ENCODE data around the gene WDR86.

The WDR86 gene

GRCh38 chr7:151391358-151391730, 18.5 kb downstream of the WDR86 start:
- DNase-seq (ENCODE audit: low read depth in 2 of 2), result no peak

GRCh38 chr7:151390598-151391357, 19.1 kb downstream of the WDR86 start:
- no peak for DNase-seq (ENCODE audit: low read depth in 2 of 2)

- DNase-seq (ENCODE audit: low read depth in 2 of 2), result no peak
Measured at GRCh38 chr7:151389768-151390597, 19.9 kb downstream of the WDR86 start.

- DNase-seq (ENCODE audit: low read depth in 2 of 2), result no peak
Measured at GRCh38 chr7:151389096-151389767, 20.6 kb downstream of the WDR86 start.

GRCh38 chr7:151388430-151388829, 21.4 kb downstream of the WDR86 start:
- DNase-seq (ENCODE audit: low read depth in 2 of 2), result no peak

GRCh38 chr7:151388007-151388297, 21.9 kb downstream of the WDR86 start:
- no peak for DNase-seq (ENCODE audit: low read depth in 2 of 2)

GRCh38 chr7:151387161-151388006, 22.5 kb downstream of the WDR86 start:
- no peak for DNase-seq (ENCODE audit: low read depth in 2 of 2)

GRCh38 chr7:151386301-151387160, 23.3 kb downstream of the WDR86 start:
- no peak for DNase-seq (ENCODE audit: low read depth in 2 of 2)

GRCh38 chr7:151385626-151386300, 24.1 kb downstream of the WDR86 start:
- no peak for DNase-seq (ENCODE audit: low read depth in 2 of 2)

- DNase-seq (ENCODE audit: low read depth in 2 of 2), result no peak
Measured at GRCh38 chr7:151384776-151385625, 24.8 kb downstream of the WDR86 start.

- DNase-seq (ENCODE audit: low read depth in 2 of 2), result no peak
Measured at GRCh38 chr7:151384352-151384697, 25.5 kb downstream of the WDR86 start.

GRCh38 chr7:151383638-151384351, 26.0 kb downstream of the WDR86 start:
- DNase-seq (ENCODE audit: low read depth in 2 of 2), result no peak

- DNase-seq (ENCODE audit: low read depth in 2 of 2), result no peak
Measured at GRCh38 chr7:151382079-151382885, 27.6 kb downstream of the WDR86 start.

GRCh38 chr7:151381348-151382078, 28.3 kb downstream of the WDR86 start:
- DNase-seq (ENCODE audit: low read depth in 2 of 2), result no peak

- DNase-seq (ENCODE audit: low read depth in 2 of 2), result no peak
Measured at GRCh38 chr7:151381098-151381347, 28.8 kb downstream of the WDR86 start.

- DNase-seq (ENCODE audit: low read depth in 2 of 2), result no peak
Measured at GRCh38 chr7:151380199-151381097, 29.4 kb downstream of the WDR86 start.
